Ishikawa (cell line): ENCODE measurements around the gene NUB1.

ENCODE experiments used
- CEBPB ChIP-seq: IDR thresholded peaks from 2 replicates; pipeline ENCODE4 v1.6.1; 2012
- EP300 ChIP-seq: IDR thresholded peaks from 2 replicates; pipeline ENCODE4 v1.6.1; 2012; ENCODE audit warnings: borderline replicate concordance
- TCF12 ChIP-seq: IDR thresholded peaks from 2 replicates; pipeline ENCODE4 v1.6.1; 2012; ENCODE audit warnings: low read depth
- TF ChIP-seq, protein P1 (sequence below): IDR thresholded peaks from 2 replicates; pipeline ENCODE4 v1.6.1; 2012; ENCODE audit warnings: low read depth, mild to moderate bottlenecking
- TF ChIP-seq, protein P2 (sequence below): IDR thresholded peaks from 2 replicates; pipeline ENCODE4 v1.6.1; 2012

DNA sequence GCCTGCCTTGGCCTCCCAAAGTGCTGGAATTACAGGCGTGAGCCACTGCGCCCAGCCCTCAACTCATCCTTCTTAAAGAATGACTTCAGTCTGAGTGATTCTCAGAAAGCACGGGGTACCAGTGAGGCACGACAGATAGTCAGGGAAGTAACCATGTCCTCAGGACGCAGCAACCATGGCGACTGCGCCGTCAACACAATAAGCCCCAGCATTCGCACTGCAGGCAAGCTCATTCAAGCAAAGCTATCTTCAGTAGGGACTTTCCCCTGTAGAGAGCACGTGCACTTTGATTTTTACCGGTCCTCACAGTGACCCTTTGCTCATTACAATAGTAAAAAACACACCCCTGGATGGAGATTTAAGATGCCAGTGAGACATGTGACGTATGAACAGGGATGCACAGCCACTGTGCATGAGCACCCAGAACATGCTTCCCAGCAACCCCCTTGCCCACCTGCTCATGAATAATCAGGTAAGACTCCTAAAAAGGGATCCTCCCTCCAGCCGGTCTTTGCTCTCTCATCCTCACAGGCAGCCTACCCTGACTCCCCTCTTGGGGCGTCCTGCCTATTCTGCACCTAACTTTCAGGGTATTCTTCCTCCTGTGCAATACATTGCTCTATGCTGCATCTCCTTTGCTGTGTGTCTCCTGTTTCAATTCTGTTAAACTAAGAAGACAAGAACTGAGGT, 59.2 kb downstream of the NUB1 start:
- TF ChIP-seq, protein P1, sequence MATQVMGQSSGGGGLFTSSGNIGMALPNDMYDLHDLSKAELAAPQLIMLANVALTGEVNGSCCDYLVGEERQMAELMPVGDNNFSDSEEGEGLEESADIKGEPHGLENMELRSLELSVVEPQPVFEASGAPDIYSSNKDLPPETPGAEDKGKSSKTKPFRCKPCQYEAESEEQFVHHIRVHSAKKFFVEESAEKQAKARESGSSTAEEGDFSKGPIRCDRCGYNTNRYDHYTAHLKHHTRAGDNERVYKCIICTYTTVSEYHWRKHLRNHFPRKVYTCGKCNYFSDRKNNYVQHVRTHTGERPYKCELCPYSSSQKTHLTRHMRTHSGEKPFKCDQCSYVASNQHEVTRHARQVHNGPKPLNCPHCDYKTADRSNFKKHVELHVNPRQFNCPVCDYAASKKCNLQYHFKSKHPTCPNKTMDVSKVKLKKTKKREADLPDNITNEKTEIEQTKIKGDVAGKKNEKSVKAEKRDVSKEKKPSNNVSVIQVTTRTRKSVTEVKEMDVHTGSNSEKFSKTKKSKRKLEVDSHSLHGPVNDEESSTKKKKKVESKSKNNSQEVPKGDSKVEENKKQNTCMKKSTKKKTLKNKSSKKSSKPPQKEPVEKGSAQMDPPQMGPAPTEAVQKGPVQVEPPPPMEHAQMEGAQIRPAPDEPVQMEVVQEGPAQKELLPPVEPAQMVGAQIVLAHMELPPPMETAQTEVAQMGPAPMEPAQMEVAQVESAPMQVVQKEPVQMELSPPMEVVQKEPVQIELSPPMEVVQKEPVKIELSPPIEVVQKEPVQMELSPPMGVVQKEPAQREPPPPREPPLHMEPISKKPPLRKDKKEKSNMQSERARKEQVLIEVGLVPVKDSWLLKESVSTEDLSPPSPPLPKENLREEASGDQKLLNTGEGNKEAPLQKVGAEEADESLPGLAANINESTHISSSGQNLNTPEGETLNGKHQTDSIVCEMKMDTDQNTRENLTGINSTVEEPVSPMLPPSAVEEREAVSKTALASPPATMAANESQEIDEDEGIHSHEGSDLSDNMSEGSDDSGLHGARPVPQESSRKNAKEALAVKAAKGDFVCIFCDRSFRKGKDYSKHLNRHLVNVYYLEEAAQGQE: no peak
- TF ChIP-seq, protein P2, sequence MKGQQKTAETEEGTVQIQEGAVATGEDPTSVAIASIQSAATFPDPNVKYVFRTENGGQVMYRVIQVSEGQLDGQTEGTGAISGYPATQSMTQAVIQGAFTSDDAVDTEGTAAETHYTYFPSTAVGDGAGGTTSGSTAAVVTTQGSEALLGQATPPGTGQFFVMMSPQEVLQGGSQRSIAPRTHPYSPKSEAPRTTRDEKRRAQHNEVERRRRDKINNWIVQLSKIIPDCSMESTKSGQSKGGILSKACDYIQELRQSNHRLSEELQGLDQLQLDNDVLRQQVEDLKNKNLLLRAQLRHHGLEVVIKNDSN: no peak
- no peak for TF ChIP-seq TCF12
- TF ChIP-seq EP300: no peak
- no peak for TF ChIP-seq CEBPB
